GM12878 (cell line): ENCODE data around the gene THSD4. TPM values are rescaled to one million over a fixed set of nuclear protein-coding genes. Genes with fewer than 3 reads are reported as not detected.

ENCODE experiments used
- ATAC-seq: fragments of 200-7000 bp; cut with Tn5 transposase; 3 replicates; pipeline ENCODE4 v1.9.1; 2020; ENCODE audit warnings: mild to moderate bottlenecking, moderate library complexity
- BruUV-seq: library from RNA; stranded (reverse); fragments of 400-500 nt; replicated peaks from 2 replicates; lab custom pipeline; 2021; lab: Mats Ljungman, UMichigan
- CTCF ChIA-PET: fragments of 300-600 bp; sonication (Branson Sonifier 250); formaldehyde crosslinking; extraction: SDS; loops from one replicate; lab custom pipeline; 2021; ENCODE audit warnings: inconsistent platforms; lab: Yijun Ruan, JAX
- POLR2A ChIA-PET: fragments of 350-600 bp; formaldehyde crosslinking; extraction: SDS; loops from one replicate; lab custom pipeline; 2021; ENCODE audit warnings: inconsistent platforms; lab: Charles Lee
- RAD21 ChIA-PET: fragments of 300-600 bp; sonication (Branson Sonifier 250); formaldehyde crosslinking; loops from one replicate; lab custom pipeline; 2023; ENCODE audit warnings: antibody characterized with exemption; ENCODE audit not compliant: unreplicated experiment; lab: Charles Lee
- SMC1A ChIA-PET: fragments of 300-600 bp; sonication (Branson Sonifier 250); formaldehyde crosslinking; loops from one replicate; lab custom pipeline; 2023; ENCODE audit not compliant: unreplicated experiment, uncharacterized antibody; lab: Charles Lee
- DNase-seq: peaks from one replicate; pipeline ENCODE4 v3.0.0-alpha.2; 2011; ENCODE audit warnings: low read depth, low spot score
- FAIRE-seq: peaks from 3 replicates; lab custom pipeline; 2011; peaks lifted over from hg19 to GRCh38; lab: Jason Lieb, UNC
- H2AFZ ChIP-seq: 2 replicates; pipeline ENCODE4 v1.6.0; 2011; ENCODE audit warnings: low read depth, low read length, control low read depth; ENCODE audit not compliant: control insufficient read depth
- H3K27ac ChIP-seq: 2 replicates; pipeline ENCODE4 v1.5.1; 2011; ENCODE audit warnings: control low read depth; ENCODE audit not compliant: control insufficient read depth, insufficient read depth
- H3K27me3 ChIP-seq, 2 experiments: replicated peaks in 1 of 2; 2 replicates each; pipeline versions ENCODE4 v1.6.0 to v1.6.1; 2011; ENCODE audit warnings: low read length in 1 of 2; ENCODE audit not compliant: control insufficient read depth in 2 of 2, insufficient read depth in 2 of 2
- H3K36me3 ChIP-seq, 2 experiments: 2 replicates each; pipeline ENCODE4 v1.5.1; 2011; ENCODE audit warnings: low read length in 1 of 2; ENCODE audit not compliant: control insufficient read depth in 2 of 2, insufficient read depth in 2 of 2
- H3K4me1 ChIP-seq: 2 replicates; pipeline ENCODE4 v1.6.1; 2011; ENCODE audit warnings: mild to moderate bottlenecking, low read length, moderate library complexity, mixed read lengths; ENCODE audit not compliant: control insufficient read depth, insufficient read depth
- H3K4me2 ChIP-seq: 2 replicates; pipeline ENCODE4 v1.6.0; 2011; ENCODE audit warnings: control low read depth; ENCODE audit not compliant: control insufficient read depth, insufficient read depth
- H3K4me3 ChIP-seq: fragments of 200-600 bp; sonication (generic); 2 replicates; pipeline ENCODE4 v1.5.1; 2016
- H3K79me2 ChIP-seq: 2 replicates; pipeline ENCODE4 v1.6.0; 2011; ENCODE audit warnings: low read length; ENCODE audit not compliant: control insufficient read depth, insufficient read depth
- H3K9ac ChIP-seq: 2 replicates; pipeline ENCODE4 v1.8.0; 2011; ENCODE audit warnings: low read length, control low read depth, mixed read lengths; ENCODE audit not compliant: control insufficient read depth, insufficient read depth
- H3K9me3 ChIP-seq: replicated peaks from 3 replicates; pipeline ENCODE4 v1.5.1; 2011; ENCODE audit warnings: mild to moderate bottlenecking, low read length; ENCODE audit not compliant: control insufficient read depth, insufficient read depth
- H4K20me1 ChIP-seq: 2 replicates; pipeline ENCODE4 v1.6.0; 2011; ENCODE audit not compliant: control insufficient read depth, insufficient read depth
- E2F8 ChIP-seq: fragments of 450-650 bp; IDR thresholded peaks from 2 replicates; pipeline ENCODE4 v1.6.1; 2018; ENCODE audit warnings: mild to moderate bottlenecking, low read depth, moderate library complexity; ENCODE audit not compliant: partially characterized antibody
- EZH2 ChIP-seq: IDR thresholded peaks from 2 replicates; pipeline ENCODE4 v1.6.1; 2012; ENCODE audit warnings: low read depth, mild to moderate bottlenecking, control low read depth, inconsistent platforms, low read length, borderline replicate concordance; ENCODE audit not compliant: control insufficient read depth
- FOXM1 ChIP-seq: IDR thresholded peaks from 2 replicates; pipeline ENCODE4 v1.6.1; 2012; ENCODE audit warnings: low read depth, mild to moderate bottlenecking, inconsistent platforms, low read length, moderate library complexity
- GATAD2B ChIP-seq: fragments of 450-650 bp; conservative IDR thresholded peaks from 2 replicates; pipeline ENCODE4 v1.6.1; 2017; ENCODE audit warnings: low read depth, mild to moderate bottlenecking, moderate library complexity
- LARP7 ChIP-seq: fragments of 450-650 bp; IDR thresholded peaks from 2 replicates; pipeline ENCODE4 v1.6.1; 2017; ENCODE audit warnings: mild to moderate bottlenecking
- NBN ChIP-seq: fragments of 450-650 bp; IDR thresholded peaks from 2 replicates; pipeline ENCODE4 v1.6.1; 2016
- RB1 ChIP-seq: fragments of 450-650 bp; formaldehyde crosslinking; IDR thresholded peaks from 2 replicates; pipeline ENCODE4 v1.6.1; 2017; ENCODE audit warnings: mild to moderate bottlenecking, borderline replicate concordance
- SMAD5 ChIP-seq: IDR thresholded peaks from 2 replicates; pipeline ENCODE4 v1.6.1; 2016; ENCODE audit warnings: antibody characterized with exemption, low read depth
- SUPT20H ChIP-seq: IDR thresholded peaks from 2 replicates; pipeline ENCODE4 v1.6.1; 2011; ENCODE audit warnings: low read depth, mild to moderate bottlenecking, low read length, moderate library complexity, borderline replicate concordance; ENCODE audit not compliant: control insufficient read depth
- TCF7 ChIP-seq: IDR thresholded peaks from 2 replicates; pipeline ENCODE4 v1.6.1; 2014; ENCODE audit warnings: antibody characterized with exemption, borderline replicate concordance
- ZNF217 ChIP-seq: fragments of 450-650 bp; IDR thresholded peaks from 2 replicates; pipeline ENCODE4 v1.6.1; 2017; ENCODE audit warnings: antibody characterized with exemption, mild to moderate bottlenecking
- ZNF622 ChIP-seq: fragments of 450-650 bp; IDR thresholded peaks from 2 replicates; pipeline ENCODE4 v1.6.1; 2017; ENCODE audit warnings: mild to moderate bottlenecking, inconsistent platforms
- ZSCAN29 ChIP-seq: fragments of 450-650 bp; IDR thresholded peaks from 2 replicates; pipeline ENCODE4 v1.6.1; 2017; ENCODE audit warnings: mild to moderate bottlenecking, moderate library complexity
- WGBS: methylation state at CpG from one replicate; pipeline ENCODE4 v1.1.6; 2016; ENCODE audit warnings: low lambda C conversion rate; ENCODE audit not compliant: insufficient replicate concordance, insufficient coverage; ENCODE audit errors: missing lambda C conversion rate; 5-methylcytosine and 5-hydroxymethylcytosine counted together
- in situ Hi-C: fragments of 300-500 bp; cut with MboI; formaldehyde crosslinking; loops from 9 replicates; pipeline ENCODE4 v1.14.3; 2018; ENCODE audit warnings: mixed read lengths
- intact Hi-C: fragments of 100-400 bp; cut with micrococcal nuclease; formaldehyde crosslinking; loops from one replicate; pipeline ENCODE4 v1.14.2; 2022; ENCODE audit not compliant: unreplicated experiment
- polyA plus RNA-seq, 11 experiments: library from polyadenylated mRNA; depleted of rRNA in 4 of 11; unstranded in 6 of 11; stranded (reverse) in 5 of 11; fragments of >200 nt; fragmentation: Nextera tagmentation in 4 of 11; fragmentation: Illumina TruSeq in 1 of 11; extraction: Ambion mirVana in 4 of 11; extraction: Trizol in 1 of 11; gene quantifications; 1 replicate in 1 of 11; 2 replicates in 10 of 11; pipeline versions ENCODE4 v1.2.1 to v1.2.3, GENCODE V29; 2011 to 2016; ENCODE audit warnings: inconsistent platforms in 2 of 11, missing spikeins in 2 of 11, low read depth in 1 of 11
- total RNA-seq, 4 experiments: library from RNA; depleted of rRNA in 3 of 4; stranded (reverse); fragments of >200 nt in 3 of 4; fragmentation: Illumina TruSeq in 1 of 4; extraction: Trizol in 1 of 4; gene quantifications; 2 replicates each; pipeline versions ENCODE4 v1.2.1 to v1.2.3, GENCODE V29; 2013 to 2021
- TF ChIP-seq, protein P1 (sequence below): fragments of 450-650 bp; IDR thresholded peaks from 2 replicates; pipeline ENCODE4 v1.6.1; 2017; ENCODE audit warnings: antibody characterized with exemption, mild to moderate bottlenecking, moderate library complexity

The THSD4 gene
- total and polyA plus RNA-seq, 10 of the 15 experiments (the other 5 are each of a cell fraction or from before 2014, with no cell fraction given), result 0.04 to 0.13 (median 0.05) TPM; not detected in 7

DNA sequence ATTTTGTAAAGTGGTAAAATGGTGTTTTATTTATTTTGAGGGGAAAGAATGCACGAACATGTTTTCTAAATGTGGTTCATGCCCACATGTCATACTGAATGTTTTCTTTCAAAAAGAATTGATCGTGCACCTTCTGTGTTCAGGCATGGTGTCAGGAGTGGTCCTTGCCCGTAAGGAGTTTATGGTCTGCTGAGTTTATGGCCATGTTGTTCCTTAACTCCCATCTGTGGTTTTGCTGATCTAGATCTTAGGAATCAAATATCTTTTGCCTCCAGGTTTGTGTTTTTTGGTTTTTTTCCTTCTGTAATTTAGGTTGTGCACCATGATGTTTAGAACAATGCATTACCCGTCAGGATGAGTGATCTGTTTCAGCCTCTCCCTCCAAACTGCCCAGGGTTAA, 390.7 kb downstream of the THSD4 start:
- SMC1A ChIA-PET, result no interaction called here
- Histone ChIP-seq H3K4me2 (no peak overlapping the region), H3K4me1 (peaks cover 22% of the 10 kb centered on the region), H3K79me2 (no peaks in the 10 kb centered on the region), H3K9ac (no peak overlapping the region), H4K20me1 (no peaks in the 10 kb centered on the region; the same call in 1 of the 2 replicates), H3K4me3 (no peak overlapping the region), H3K27me3 (no peaks in the 10 kb centered on the region), H3K9me3 (peaks cover 3% of the 10 kb centered on the region; the same call in 1 of the 3 replicates), H3K27ac (no peak overlapping the region), H2AFZ (no peak overlapping the region), H3K36me3 (no peaks in the 10 kb centered on the region)
- CTCF ChIA-PET, result no interaction called here
- TF ChIP-seq ZSCAN29, result no peak
- TF ChIP-seq SMAD5, result no peak
- TF ChIP-seq, protein P1, sequence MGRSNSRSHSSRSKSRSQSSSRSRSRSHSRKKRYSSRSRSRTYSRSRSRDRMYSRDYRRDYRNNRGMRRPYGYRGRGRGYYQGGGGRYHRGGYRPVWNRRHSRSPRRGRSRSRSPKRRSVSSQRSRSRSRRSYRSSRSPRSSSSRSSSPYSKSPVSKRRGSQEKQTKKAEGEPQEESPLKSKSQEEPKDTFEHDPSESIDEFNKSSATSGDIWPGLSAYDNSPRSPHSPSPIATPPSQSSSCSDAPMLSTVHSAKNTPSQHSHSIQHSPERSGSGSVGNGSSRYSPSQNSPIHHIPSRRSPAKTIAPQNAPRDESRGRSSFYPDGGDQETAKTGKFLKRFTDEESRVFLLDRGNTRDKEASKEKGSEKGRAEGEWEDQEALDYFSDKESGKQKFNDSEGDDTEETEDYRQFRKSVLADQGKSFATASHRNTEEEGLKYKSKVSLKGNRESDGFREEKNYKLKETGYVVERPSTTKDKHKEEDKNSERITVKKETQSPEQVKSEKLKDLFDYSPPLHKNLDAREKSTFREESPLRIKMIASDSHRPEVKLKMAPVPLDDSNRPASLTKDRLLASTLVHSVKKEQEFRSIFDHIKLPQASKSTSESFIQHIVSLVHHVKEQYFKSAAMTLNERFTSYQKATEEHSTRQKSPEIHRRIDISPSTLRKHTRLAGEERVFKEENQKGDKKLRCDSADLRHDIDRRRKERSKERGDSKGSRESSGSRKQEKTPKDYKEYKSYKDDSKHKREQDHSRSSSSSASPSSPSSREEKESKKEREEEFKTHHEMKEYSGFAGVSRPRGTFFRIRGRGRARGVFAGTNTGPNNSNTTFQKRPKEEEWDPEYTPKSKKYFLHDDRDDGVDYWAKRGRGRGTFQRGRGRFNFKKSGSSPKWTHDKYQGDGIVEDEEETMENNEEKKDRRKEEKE, result no peak
- no peak for TF ChIP-seq RB1
- no peak for TF ChIP-seq LARP7
- TF ChIP-seq ZNF622, result no peak
- no peak for TF ChIP-seq FOXM1
- no peak for TF ChIP-seq NBN
- TF ChIP-seq ZNF217, result no peak
- TF ChIP-seq E2F8, result no peak
- TF ChIP-seq GATAD2B, result no peak
- no peak for TF ChIP-seq TCF7
- TF ChIP-seq SUPT20H, result no peak
- no peak for TF ChIP-seq EZH2
- WGBS, result 16% methylated on average over 4 of the region's 4 CpGs
- POLR2A ChIA-PET, result no interaction called here
- no peak for ATAC-seq
- intact Hi-C loops, result no loop called here
- BruUV-seq, result no TSS peak
- RAD21 ChIA-PET, result no interaction called here
- DNase-seq, result no peak
- in situ Hi-C loops, result no loop called here
- FAIRE-seq, result no peak
